Brain microvascular endothelial cell (primary cell): ENCODE data around the gene SIN3A.
"Not testable (repeated sequence)": the region's sequence is repeated elsewhere in the genome, so short reads cannot be mapped to it uniquely, and the experiment has no call there.

Source experiments
- DNase-seq: peaks from one replicate; pipeline ENCODE4 v3.0.0-alpha.2; 2020
- H3K27ac ChIP-seq: fragments of 250-450 bp; sonication (Bioruptor Pico); 2 replicates; pipeline ENCODE4 v1.5.1; 2020; ENCODE audit warnings: mild to moderate bottlenecking, moderate library complexity
- H3K27me3 ChIP-seq: fragments of 250-450 bp; sonication (Bioruptor Pico); replicated peaks from 2 replicates; pipeline ENCODE4 v1.5.1; 2020; ENCODE audit warnings: mild to moderate bottlenecking
- H3K36me3 ChIP-seq: fragments of 250-450 bp; sonication (Bioruptor Pico); replicated peaks from 2 replicates; pipeline ENCODE4 v1.5.1; 2020; ENCODE audit warnings: mild to moderate bottlenecking
- H3K4me3 ChIP-seq: 2 replicates; pipeline ENCODE4 v1.5.1; 2011; ENCODE audit warnings: low read depth, mild to moderate bottlenecking, control low read depth, low read length, moderate library complexity
- in situ Hi-C: cut with HindIII; loops from 2 replicates; pipeline ENCODE4 v1.10.0; 2017; ENCODE audit warnings: low sequenced_read_pairs, low pct_ligation_motif_present
- TF ChIP-seq, protein P1 (sequence below): IDR thresholded peaks from 2 replicates; pipeline ENCODE4 v1.5.1; 2011; ENCODE audit warnings: low read depth, mild to moderate bottlenecking, moderate library complexity, low read length, control low read depth, inconsistent platforms; ENCODE audit errors: missing control alignments

Gene SIN3A

DNA sequence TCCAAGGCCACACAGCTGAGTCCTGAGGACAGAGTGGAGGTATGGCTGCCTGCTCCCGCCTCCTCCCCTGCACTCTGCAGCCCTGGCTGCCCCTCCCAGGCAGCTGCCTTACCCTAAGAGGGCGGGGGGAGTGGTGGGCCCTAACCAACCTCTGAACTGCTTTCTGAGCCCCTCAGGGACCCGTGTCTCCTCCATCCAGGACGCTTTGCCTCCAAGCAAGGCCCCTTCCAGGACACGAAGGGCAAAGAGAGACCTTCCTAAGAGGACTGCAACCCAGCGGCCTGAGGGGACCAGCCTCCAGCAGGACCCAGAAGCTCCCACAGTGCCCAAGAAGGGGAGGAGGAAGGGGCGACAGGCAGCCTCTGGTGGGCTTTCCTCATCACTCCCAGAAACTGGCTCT lies 97.0 kb downstream of the SIN3A start:
- no peak overlapping the region for H3K4me3 ChIP-seq
- TF ChIP-seq, protein P1, sequence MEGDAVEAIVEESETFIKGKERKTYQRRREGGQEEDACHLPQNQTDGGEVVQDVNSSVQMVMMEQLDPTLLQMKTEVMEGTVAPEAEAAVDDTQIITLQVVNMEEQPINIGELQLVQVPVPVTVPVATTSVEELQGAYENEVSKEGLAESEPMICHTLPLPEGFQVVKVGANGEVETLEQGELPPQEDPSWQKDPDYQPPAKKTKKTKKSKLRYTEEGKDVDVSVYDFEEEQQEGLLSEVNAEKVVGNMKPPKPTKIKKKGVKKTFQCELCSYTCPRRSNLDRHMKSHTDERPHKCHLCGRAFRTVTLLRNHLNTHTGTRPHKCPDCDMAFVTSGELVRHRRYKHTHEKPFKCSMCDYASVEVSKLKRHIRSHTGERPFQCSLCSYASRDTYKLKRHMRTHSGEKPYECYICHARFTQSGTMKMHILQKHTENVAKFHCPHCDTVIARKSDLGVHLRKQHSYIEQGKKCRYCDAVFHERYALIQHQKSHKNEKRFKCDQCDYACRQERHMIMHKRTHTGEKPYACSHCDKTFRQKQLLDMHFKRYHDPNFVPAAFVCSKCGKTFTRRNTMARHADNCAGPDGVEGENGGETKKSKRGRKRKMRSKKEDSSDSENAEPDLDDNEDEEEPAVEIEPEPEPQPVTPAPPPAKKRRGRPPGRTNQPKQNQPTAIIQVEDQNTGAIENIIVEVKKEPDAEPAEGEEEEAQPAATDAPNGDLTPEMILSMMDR = no peak
- peaks cover 23% of the 10 kb centered on the region for H3K36me3 ChIP-seq
- DNase-seq = no peak
- no peak overlapping the region for H3K27ac ChIP-seq
- in situ Hi-C loops = no loop called here
- H3K27me3 ChIP-seq = no peaks in the 10 kb centered on the region

DNA sequence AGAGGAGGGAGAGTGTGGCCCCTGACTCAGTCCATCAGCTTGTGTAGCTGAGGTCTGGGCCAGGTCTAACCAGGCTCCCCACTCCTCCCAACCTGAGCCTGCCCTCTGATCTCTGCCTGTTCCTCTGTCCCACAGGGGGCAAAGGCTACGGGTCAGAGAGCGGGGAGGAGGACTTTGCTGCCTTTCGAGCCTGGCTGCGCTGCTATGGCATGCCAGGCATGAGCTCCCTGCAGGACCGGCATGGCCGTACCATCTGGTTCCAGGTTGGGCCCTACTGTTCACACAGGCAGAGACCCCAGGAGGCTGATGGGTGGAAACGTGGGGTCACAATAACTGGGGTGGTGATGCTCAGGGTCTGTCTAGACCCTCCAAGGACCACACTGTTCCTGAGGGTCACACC lies 97.9 kb downstream of the SIN3A start:
- DNase-seq = no peak
- TF ChIP-seq, protein P1 = no peak
- in situ Hi-C loops = no loop called here
- peaks cover 18% of the 10 kb centered on the region for H3K36me3 ChIP-seq
- H3K4me3 ChIP-seq = no peak overlapping the region
- H3K27me3 ChIP-seq = no peaks in the 10 kb centered on the region
- no peak overlapping the region for H3K27ac ChIP-seq

DNA sequence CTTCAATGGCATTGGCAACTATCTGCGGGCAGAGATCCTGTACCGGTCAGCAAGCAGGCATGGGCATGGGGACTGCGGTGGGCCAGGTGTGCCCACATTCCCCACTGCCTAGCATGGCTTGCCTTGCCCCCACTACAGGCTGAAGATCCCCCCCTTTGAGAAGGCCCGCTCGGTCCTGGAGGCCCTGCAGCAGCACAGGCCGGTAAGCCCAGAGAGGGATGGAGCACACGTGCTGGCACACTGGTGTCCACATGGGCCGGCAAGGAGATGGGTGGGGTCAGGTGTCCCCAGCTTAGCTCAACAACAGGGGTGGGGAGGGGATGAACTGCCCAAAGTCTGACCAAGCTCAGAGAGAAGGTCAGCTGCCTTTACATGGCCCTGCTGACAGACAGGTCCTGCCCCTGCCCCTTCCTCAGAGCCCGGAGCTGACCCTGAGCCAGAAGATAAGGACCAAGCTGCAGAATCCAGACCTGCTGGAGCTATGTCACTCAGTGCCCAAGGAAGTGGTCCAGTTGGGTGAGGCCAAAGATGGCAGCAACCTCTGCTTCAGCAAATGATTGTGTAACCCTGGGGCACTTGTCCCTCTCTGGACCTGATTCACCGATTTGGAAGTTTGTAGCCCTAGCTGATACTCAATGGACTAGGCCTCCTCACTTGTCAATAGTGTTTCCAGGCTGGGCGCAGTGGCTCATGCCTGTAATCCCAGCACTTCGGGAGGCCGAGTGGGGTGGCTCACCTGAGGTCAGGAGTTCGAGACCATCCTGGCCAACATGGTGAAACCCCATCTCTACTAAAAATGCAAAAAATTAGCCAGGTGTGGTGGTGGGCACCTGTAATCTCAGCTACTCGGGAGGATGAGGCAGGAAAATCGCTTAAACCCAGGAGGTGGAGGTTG lies 99.1 kb downstream of the SIN3A start:
- in situ Hi-C loops = no loop called here
- no peak overlapping the region for H3K27ac ChIP-seq
- peaks cover 10% of the 10 kb centered on the region for H3K36me3 ChIP-seq
- H3K27me3 ChIP-seq = no peaks in the 10 kb centered on the region
- no peak overlapping the region for H3K4me3 ChIP-seq
- TF ChIP-seq, protein P1 = no peak
- no peak for DNase-seq

DNA sequence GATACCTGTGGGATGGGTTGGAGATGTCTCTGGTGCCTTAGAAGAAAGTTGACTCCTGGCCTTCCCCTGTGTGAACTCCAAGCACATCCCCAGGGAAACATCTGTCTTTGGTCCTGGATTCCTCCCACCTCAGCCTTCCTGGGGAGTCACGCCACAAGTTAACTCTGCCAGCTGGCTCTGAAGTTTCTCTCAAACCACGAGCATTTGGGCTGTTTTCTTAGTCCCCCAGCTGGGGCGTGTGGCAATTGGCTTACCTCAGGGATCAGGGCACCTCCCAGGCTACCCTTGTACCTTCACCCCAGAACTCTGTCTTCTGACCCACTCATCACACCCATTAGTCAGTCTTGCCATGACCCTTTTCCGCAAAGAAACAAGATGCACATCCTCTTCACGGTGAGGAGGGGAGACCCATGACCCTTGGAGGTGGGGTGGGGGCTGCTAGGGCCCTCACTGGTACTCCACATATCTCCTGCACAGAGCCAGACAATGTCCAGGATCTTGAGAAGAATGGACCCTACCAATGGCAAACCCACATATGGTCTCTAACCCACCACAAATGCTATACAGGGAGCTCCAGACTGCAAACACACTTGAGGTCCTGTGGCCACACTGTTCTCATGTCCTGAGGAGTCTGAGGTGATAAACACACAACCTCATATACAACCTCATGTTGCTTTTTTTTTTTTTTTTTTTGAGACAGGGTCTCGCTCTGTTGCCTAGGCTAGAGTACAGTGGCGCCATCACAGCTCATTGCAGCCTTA lies 100.7 kb downstream of the SIN3A start:
- peaks cover 1% of the 10 kb centered on the region for H3K36me3 ChIP-seq
- DNase-seq = no peak
- no peak overlapping the region for H3K27ac ChIP-seq
- H3K4me3 ChIP-seq = no peak overlapping the region
- TF ChIP-seq, protein P1 = no peak
- in situ Hi-C loops = no loop called here
- H3K27me3 ChIP-seq = no peaks in the 10 kb centered on the region

GRCh38 chr15:75349851-75350588 lies 101.5 kb downstream of the SIN3A start:
- H3K4me3 ChIP-seq = no peak overlapping the region
- no peaks in the 10 kb centered on the region for H3K27me3 ChIP-seq
- TF ChIP-seq, protein P1 = no peak
- no peak for DNase-seq
- H3K27ac ChIP-seq = no peak overlapping the region
- in situ Hi-C loops = no loop called here
- no peaks in the 10 kb centered on the region for H3K36me3 ChIP-seq

- DNase-seq, in situ Hi-C loops, H3K27ac ChIP-seq, H3K4me3 ChIP-seq, H3K27me3 ChIP-seq, H3K36me3 ChIP-seq: not testable (repeated sequence)
Measured at GRCh38 chr15:75349351-75349669, 102.2 kb downstream of the SIN3A start.
